Measurements from ENCODE around the gene GADD45GIP1.
"Not testable (repeated sequence)": the region's sequence is repeated elsewhere in the genome, so short reads cannot be mapped to it uniquely, and the experiment has no call there.

The GADD45GIP1 gene

GRCh38 chr19:12938779-12939601 lies 18.0 kb downstream of the GADD45GIP1 start:
- DNase-seq = no peak

- DNase-seq = peak; percentile 100
These were observed 18.9 kb downstream of the GADD45GIP1 start, which contains the start of gene CALR for GRCh38 chr19:12937927-12938778. CALR (plus strand) TSS chr19:12938609; CDS start chr19:12938680, 71 bp downstream.

- peak; percentile 82 for DNase-seq
These were observed 19.7 kb downstream of the GADD45GIP1 start for GRCh38 chr19:12937093-12937926.

- no peak for DNase-seq
These were observed 20.4 kb downstream of the GADD45GIP1 start for GRCh38 chr19:12936582-12936981.

- DNase-seq = no peak
These were observed 22.0 kb downstream of the GADD45GIP1 start for GRCh38 chr19:12935071-12935470.

- peak; percentile 86 for DNase-seq
These were observed 23.5 kb downstream of the GADD45GIP1 start, which contains the start of gene FARSA for GRCh38 chr19:12933287-12934072. FARSA (minus strand) TSS chr19:12933711; CDS start chr19:12933696, 15 bp downstream.

- no peak for DNase-seq
These were observed 24.4 kb downstream of the GADD45GIP1 start for GRCh38 chr19:12932392-12933286.

GRCh38 chr19:12930002-12930645 lies 26.9 kb downstream of the GADD45GIP1 start:
- no peak for DNase-seq

- no peak for DNase-seq
These were observed 32.3 kb downstream of the GADD45GIP1 start for GRCh38 chr19:12924621-12925310.

GRCh38 chr19:12922959-12923358 lies 34.1 kb downstream of the GADD45GIP1 start:
- DNase-seq = no peak

GRCh38 chr19:12921047-12921446 lies 36.0 kb downstream of the GADD45GIP1 start:
- no peak for DNase-seq

GRCh38 chr19:12918253-12918652 lies 38.8 kb downstream of the GADD45GIP1 start:
- DNase-seq = no peak

- not testable (repeated sequence) for DNase-seq
These were observed 41.2 kb downstream of the GADD45GIP1 start for GRCh38 chr19:12915860-12916259.

- peak; percentile 52 for DNase-seq
These were observed 43.0 kb downstream of the GADD45GIP1 start for GRCh38 chr19:12913851-12914690.

GRCh38 chr19:12913011-12913561 lies 43.9 kb downstream of the GADD45GIP1 start:
- peak; percentile 99 for DNase-seq

GRCh38 chr19:12912571-12912970 lies 44.5 kb downstream of the GADD45GIP1 start:
- DNase-seq = peak; percentile 96

GRCh38 chr19:12907166-12907565 lies 49.9 kb downstream of the GADD45GIP1 start:
- no peak for DNase-seq

All from NCI-H1092 (cell line).